Measurements from ENCODE around the gene IL12B. TPM values are rescaled to one million over a fixed set of nuclear protein-coding genes. Genes with fewer than 3 reads are reported as not detected.
A peak's percentile ranks its signal among the peaks of the same experiment; 100 is the strongest.

Gene IL12B
- total and polyA plus RNA-seq, 4 donors: not detected

DNA sequence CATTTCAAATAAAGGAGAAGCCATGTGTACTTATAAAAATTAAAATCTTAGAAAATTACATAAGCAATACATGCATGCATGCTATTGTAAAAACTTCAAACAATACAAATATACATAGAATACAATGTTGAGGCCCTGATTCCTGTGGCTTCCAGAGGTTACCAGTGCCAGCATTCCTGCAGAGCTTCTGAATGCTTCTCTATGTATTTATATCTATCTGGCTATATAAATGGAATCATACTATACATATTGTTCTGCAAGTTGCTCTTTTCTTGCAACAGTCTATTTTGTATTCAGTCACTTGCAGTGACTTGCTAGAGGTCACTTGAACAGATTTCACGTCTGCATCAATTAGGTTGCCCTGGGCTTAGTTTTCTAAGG is 3.2 kb upstream of the IL12B start:
- Histone ChIP-seq H3K4me1 (ENCODE audit: control insufficient read depth in 4 of 4, insufficient read depth in 4 of 4, low read length in 3 of 4) (peaks cover 0 to 4% (median 1%) of the 10 kb centered on the region in 4 donors), H3K27me3 (ENCODE audit: control insufficient read depth in 4 of 4, insufficient read depth in 4 of 4, low read length in 3 of 4) (peaks cover 0 to 6% (median 0%) of the 10 kb centered on the region in 4 donors), H3K27ac (ENCODE audit: low read depth in 1 of 2, low read length in 2 of 2) (no peak overlapping the region), H3K36me3 (ENCODE audit: control insufficient read depth in 4 of 4, insufficient read depth in 3 of 4, low read depth in 1 of 4, low read length in 3 of 4) (no peaks in the 10 kb centered on the region), H3K9me3 (ENCODE audit: control insufficient read depth in 4 of 4, low read length in 3 of 4) (no peaks in the 10 kb centered on the region), H3K9ac (ENCODE audit: low read depth in 1 of 2, low read length in 2 of 2) (no peak overlapping the region), H3K4me3 (ENCODE audit: low read depth in 1 of 3, low read length in 3 of 3) (no peak overlapping the region)
- TF ChIP-seq ATF3 (IDR thresholded peaks at IDR 0.05) (no peak), FOXA1 (IDR thresholded peaks at IDR 0.05) (no peak), SP1 (IDR thresholded peaks at IDR 0.05) (no peak), GABPA (IDR thresholded peaks at IDR 0.05 in 1 of 2, conservative IDR thresholded peaks at IDR 0.05 in 1 of 2) (no peak), RXRA (IDR thresholded peaks at IDR 0.05) (no peak), HNF4G (IDR thresholded peaks at IDR 0.05) (no peak), MAX (IDR thresholded peaks at IDR 0.05) (no peak), TAF1 (conservative IDR thresholded peaks at IDR 0.05) (no peak), RAD21 (IDR thresholded peaks at IDR 0.05) (no peak)
- DNase-seq (ENCODE audit: low spot score): no peak
- WGBS: 87% methylated on average over 1 of the region's 1 CpG

- H3K4me1 ChIP-seq (ENCODE audit: control insufficient read depth in 4 of 4, insufficient read depth in 4 of 4, low read length in 3 of 4): peaks cover 0 to 4% (median 1%) of the 10 kb centered on the region in 4 donors
- 87% methylated on average over 6 of the region's 6 CpGs for WGBS
- H3K27me3 ChIP-seq (ENCODE audit: control insufficient read depth in 4 of 4, insufficient read depth in 4 of 4, low read length in 3 of 4): peaks cover 0 to 6% (median 0%) of the 10 kb centered on the region in 4 donors
- DNase-seq (ENCODE audit: low spot score): no peak
- TF ChIP-seq ATF3 (IDR thresholded peaks at IDR 0.05) (no peak), EGR1 (IDR thresholded peaks at IDR 0.05; ENCODE audit: low read depth in 2 of 2) (no peak), NR2F2 (IDR thresholded peaks at IDR 0.05) (no peak), RAD21 (IDR thresholded peaks at IDR 0.05) (no peak), ZBTB33 (IDR thresholded peaks at IDR 0.05) (no peak)
- H3K9ac ChIP-seq (ENCODE audit: low read depth in 1 of 2, low read length in 2 of 2): no peak overlapping the region
- no peaks in the 10 kb centered on the region for H3K36me3 ChIP-seq (ENCODE audit: control insufficient read depth in 4 of 4, insufficient read depth in 3 of 4, low read depth in 1 of 4, low read length in 3 of 4)
- H3K27ac ChIP-seq (ENCODE audit: low read depth in 1 of 2, low read length in 2 of 2): no peak overlapping the region
- H3K9me3 ChIP-seq (ENCODE audit: control insufficient read depth in 4 of 4, low read length in 3 of 4): no peaks in the 10 kb centered on the region
- no peak overlapping the region for H3K4me3 ChIP-seq (ENCODE audit: low read depth in 1 of 3, low read length in 3 of 3)
Measured at GRCh38 chr5:159332800-159333544, 2.7 kb upstream of the IL12B start.

DNA sequence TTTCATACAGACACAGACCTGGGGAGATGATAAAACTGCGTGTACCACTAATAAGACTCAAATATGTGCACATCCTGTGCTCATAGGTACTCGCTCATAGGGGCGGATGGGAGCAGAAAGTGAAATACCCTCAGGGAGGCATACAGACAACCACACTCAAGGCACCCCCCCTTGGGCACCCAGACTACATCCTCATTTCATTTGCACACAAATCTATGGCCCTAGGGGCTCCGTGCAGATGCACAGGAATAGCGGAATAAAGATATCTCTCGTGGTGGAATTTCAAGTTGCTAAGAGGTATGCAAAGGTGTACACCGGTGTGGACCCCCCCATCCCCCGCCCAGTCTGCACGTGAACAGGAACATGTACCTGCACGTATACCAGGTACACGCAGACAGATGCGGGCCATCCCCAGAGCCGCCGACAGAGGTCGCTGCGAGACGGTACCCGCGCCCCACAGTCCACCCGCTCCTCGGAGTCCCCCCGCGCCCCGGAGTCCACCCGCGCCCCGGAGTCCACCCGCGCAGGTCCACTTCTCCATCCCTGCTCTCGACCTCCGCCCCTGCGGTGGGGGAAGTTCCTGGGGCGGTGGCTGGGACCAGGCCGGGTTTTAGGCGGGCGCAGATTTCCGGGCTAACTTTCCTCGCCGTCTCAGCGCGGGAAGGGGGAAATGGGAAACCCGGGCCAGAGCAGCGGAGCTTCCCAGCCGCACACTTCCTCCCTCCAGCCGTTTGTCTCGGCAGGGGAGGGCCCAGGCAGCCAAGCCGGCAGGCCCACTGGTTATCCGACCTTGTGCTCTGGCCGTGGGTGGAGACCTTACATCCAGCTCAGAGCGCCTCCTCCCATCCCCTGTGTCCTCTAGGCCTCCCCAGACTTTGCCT is 1.0 kb upstream of the IL12B start:
- no peaks in the 10 kb centered on the region for H3K9me3 ChIP-seq (ENCODE audit: control insufficient read depth in 4 of 4, low read length in 3 of 4)
- TF ChIP-seq NR2F2 (IDR thresholded peaks at IDR 0.05) (no peak), EGR1 (IDR thresholded peaks at IDR 0.05; ENCODE audit: low read depth in 2 of 2) (no peak), FOXA2 (IDR thresholded peaks at IDR 0.05) (no peak), ZBTB33 (IDR thresholded peaks at IDR 0.05) (no peak), YY1 (IDR thresholded peaks at IDR 0.05) (no peak), FOXA1 (IDR thresholded peaks at IDR 0.05) (no peak), CTCF (IDR thresholded peaks at IDR 0.05; ENCODE audit: low read depth, low read length, missing input control) (peak; percentile 36), RXRA (IDR thresholded peaks at IDR 0.05) (no peak), RAD21 (IDR thresholded peaks at IDR 0.05) (peak; percentile 31 to 60), TAF1 (conservative IDR thresholded peaks at IDR 0.05) (no peak), GABPA (IDR thresholded peaks at IDR 0.05 in 1 of 2, conservative IDR thresholded peaks at IDR 0.05 in 1 of 2) (no peak)
- no peaks in the 10 kb centered on the region for H3K36me3 ChIP-seq (ENCODE audit: control insufficient read depth in 4 of 4, insufficient read depth in 3 of 4, low read depth in 1 of 4, low read length in 3 of 4)
- peak overlapping the region in 1 of 3 donors; percentile 32 for H3K4me3 ChIP-seq (ENCODE audit: low read depth in 1 of 3, low read length in 3 of 3)
- no peak overlapping the region for H3K27ac ChIP-seq (ENCODE audit: low read depth in 1 of 2, low read length in 2 of 2)
- no peak overlapping the region for H3K9ac ChIP-seq (ENCODE audit: low read depth in 1 of 2, low read length in 2 of 2)
- H3K27me3 ChIP-seq (ENCODE audit: control insufficient read depth in 4 of 4, insufficient read depth in 4 of 4, low read length in 3 of 4): peaks cover 0 to 6% (median 0%) of the 10 kb centered on the region in 4 donors
- WGBS: 7% methylated on average over 50 of the region's 50 CpGs
- peak; percentile 68 for DNase-seq (ENCODE audit: low spot score)
- peaks cover 0 to 4% (median 1%) of the 10 kb centered on the region in 4 donors for H3K4me1 ChIP-seq (ENCODE audit: control insufficient read depth in 4 of 4, insufficient read depth in 4 of 4, low read length in 3 of 4)

Measured in liver (tissue), 9 donors.